ENCODE results near the gene CNP. TPM values are rescaled to one million over a fixed set of nuclear protein-coding genes. Genes with fewer than 3 reads are reported as not detected.
A peak's percentile ranks its signal among the peaks of the same experiment; 100 is the strongest.

Gene CNP
- total and polyA plus RNA-seq, 2 donors (not counting 1 experiment from before 2014, with no cell fraction given) = 19.0 to 45.2 TPM

- CTCF ChIA-PET = interaction anchor here (0.9 to 8.2 kb wide), 14 partner anchors 8 to 104 kb away, joined by 3 to 90 read pairs (median 4); partner anchors contain the start of gene CNP
- ATAC-seq (ENCODE audit: low read depth) = no peak
- Histone ChIP-seq H3K4me3 (ENCODE audit: control extremely low read depth in 1 of 5, extremely low read depth in 1 of 5, insufficient read depth in 1 of 5, low read depth in 2 of 5, low read length in 4 of 5) (peak overlapping the region; percentile 86 to 99 (median 97)), H3K9me3 (ENCODE audit: control extremely low read depth in 1 of 3, control insufficient read depth in 2 of 3, insufficient read depth in 1 of 3, low read length in 2 of 3) (no peaks in the 10 kb centered on the region), H3K79me2 (ENCODE audit: control insufficient read depth, insufficient read depth, low read length) (peaks cover 90% of the 10 kb centered on the region), H3K27me3 (replicated peaks in 1 of 4; ENCODE audit: control extremely low read depth in 1 of 4, control insufficient read depth in 3 of 4, insufficient read depth in 4 of 4, low read length in 3 of 4) (no peaks in the 10 kb centered on the region), H3K27ac (ENCODE audit: low read length in 2 of 2) (peak overlapping the region; percentile 91 to 95), H3K4me2 (replicated peaks; ENCODE audit: low read depth, low read length, poor library complexity, severe bottlenecking) (peak overlapping the region; percentile 91), H3K36me3 (replicated peaks in 1 of 2; ENCODE audit: control extremely low read depth in 1 of 2, control insufficient read depth in 1 of 2, extremely low read depth in 1 of 2, insufficient read depth in 2 of 2, low read length in 1 of 2) (no peaks in the 10 kb centered on the region), H3K4me1 (ENCODE audit: control insufficient read depth in 2 of 2, insufficient read depth in 2 of 2, low read length in 2 of 2) (peaks cover 36 to 45% of the 10 kb centered on the region in 2 donors), H3K9ac (ENCODE audit: low read length) (peak overlapping the region; percentile 100), H4K20me1 (ENCODE audit: control insufficient read depth, insufficient read depth, low read length, poor library complexity, severe bottlenecking) (peaks cover 22% of the 10 kb centered on the region), H2AFZ (ENCODE audit: insufficient read depth, low read depth, low read length, poor library complexity, severe bottlenecking) (peak overlapping the region; percentile 94)
- H3K27me3 Mint-ChIP-seq = no peaks in the 10 kb centered on the region
- POLR2A ChIA-PET = interaction anchor here (0.9 to 3.6 kb wide), 4 partner anchors 50 to 273 kb away, joined by 3 to 32 read pairs (median 4); partner anchors contain the start of genes CNP, KAT2A and ODAD4
- TF ChIP-seq, protein P1, sequence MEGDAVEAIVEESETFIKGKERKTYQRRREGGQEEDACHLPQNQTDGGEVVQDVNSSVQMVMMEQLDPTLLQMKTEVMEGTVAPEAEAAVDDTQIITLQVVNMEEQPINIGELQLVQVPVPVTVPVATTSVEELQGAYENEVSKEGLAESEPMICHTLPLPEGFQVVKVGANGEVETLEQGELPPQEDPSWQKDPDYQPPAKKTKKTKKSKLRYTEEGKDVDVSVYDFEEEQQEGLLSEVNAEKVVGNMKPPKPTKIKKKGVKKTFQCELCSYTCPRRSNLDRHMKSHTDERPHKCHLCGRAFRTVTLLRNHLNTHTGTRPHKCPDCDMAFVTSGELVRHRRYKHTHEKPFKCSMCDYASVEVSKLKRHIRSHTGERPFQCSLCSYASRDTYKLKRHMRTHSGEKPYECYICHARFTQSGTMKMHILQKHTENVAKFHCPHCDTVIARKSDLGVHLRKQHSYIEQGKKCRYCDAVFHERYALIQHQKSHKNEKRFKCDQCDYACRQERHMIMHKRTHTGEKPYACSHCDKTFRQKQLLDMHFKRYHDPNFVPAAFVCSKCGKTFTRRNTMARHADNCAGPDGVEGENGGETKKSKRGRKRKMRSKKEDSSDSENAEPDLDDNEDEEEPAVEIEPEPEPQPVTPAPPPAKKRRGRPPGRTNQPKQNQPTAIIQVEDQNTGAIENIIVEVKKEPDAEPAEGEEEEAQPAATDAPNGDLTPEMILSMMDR (IDR thresholded peaks at IDR 0.05) = no peak
- H3K27ac Mint-ChIP-seq = peak overlapping the region; percentile 99
- 1% methylated on average over 7 of the region's 12 CpGs for WGBS (ENCODE audit: insufficient coverage)
- H3K4me1 Mint-ChIP-seq = peaks cover 69% of the 10 kb centered on the region
- H3K9me3 Mint-ChIP-seq (ENCODE audit: insufficient read depth) = no peaks in the 10 kb centered on the region
- peak overlapping the region; percentile 100 for H3K4me3 Mint-ChIP-seq
- DNase-seq = no peak
- intact Hi-C loops (cut with micrococcal nuclease) = loop anchor here (2.0 to 5.0 kb wide), 2 partner anchors 98 to 1199 kb away; partner anchors contain the start of gene ACLY
Observed at GRCh38 chr17:42016411-42016831, 49.8 kb downstream of the CNP start.
